ENCODE data around the gene LCE4A.
"Not testable (repeated sequence)": the region's sequence is repeated elsewhere in the genome, so short reads cannot be mapped to it uniquely, and the experiment has no call there.

The LCE4A gene

GRCh38 chr1:152707860-152708259 is at the start of gene LCE4A:
TSS of gene LCE4A (plus strand) at chr1:152708160. CDS start at chr1:152709076, 916 bp downstream.
- no peak for DNase-seq (ENCODE audit: low read depth in 2 of 2)

DNA sequence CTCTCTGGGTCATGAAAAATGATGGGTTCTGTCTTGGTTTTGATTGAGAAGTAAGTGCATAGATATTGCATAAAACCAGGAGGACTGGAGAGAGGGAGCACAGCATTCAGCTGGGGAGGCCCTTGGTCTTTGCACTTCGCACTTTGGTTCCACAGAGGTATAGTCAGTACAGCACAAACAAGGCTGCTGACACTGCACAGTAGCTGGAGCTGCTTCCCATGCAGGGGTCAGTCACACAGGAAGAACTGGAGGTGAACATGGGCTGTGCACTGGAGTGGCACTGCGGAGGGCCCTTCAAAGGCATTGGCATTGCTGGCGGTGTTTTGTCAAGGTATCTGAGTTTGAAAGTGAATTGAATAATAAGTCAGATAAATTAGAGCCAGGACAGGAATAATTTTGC is 49.3 kb upstream of the LCE4A start:
- no peak for DNase-seq (ENCODE audit: low read depth in 2 of 2)

DNA sequence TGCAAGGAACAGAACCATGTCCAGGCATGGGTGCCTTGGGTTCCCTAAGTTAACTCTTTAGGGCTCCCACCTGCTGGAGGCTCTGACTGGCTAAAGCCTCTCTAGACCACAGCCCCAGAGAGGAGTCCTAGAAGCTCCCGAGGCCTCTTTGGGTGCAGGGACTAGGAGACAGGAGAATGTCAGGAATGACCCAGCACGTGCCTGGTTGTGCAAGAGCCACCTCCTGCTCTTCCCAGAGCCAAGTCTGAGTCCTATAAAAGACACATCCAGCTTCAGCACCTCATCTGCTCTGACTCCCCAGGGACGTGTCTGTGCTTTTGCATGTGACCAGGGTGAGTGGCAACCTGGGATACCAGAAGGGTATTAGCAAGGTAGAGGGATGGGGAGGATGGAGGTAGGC is 44.9 kb upstream of the LCE4A start, which contains the start of gene LCE2D:
TSS of gene LCE2D (plus strand) at position 283 of the 400 bp plus-strand sequence. CDS start 726 bp downstream, outside the sequence.
- DNase-seq (ENCODE audit: low read depth in 2 of 2): no peak

- not testable (repeated sequence) for DNase-seq (ENCODE audit: low read depth in 2 of 2)
Measured at GRCh38 chr1:152666171-152666570, 41.8 kb upstream of the LCE4A start.

- DNase-seq (ENCODE audit: low read depth in 2 of 2): no peak
Measured at GRCh38 chr1:152667648-152668047, 40.3 kb upstream of the LCE4A start.

DNA sequence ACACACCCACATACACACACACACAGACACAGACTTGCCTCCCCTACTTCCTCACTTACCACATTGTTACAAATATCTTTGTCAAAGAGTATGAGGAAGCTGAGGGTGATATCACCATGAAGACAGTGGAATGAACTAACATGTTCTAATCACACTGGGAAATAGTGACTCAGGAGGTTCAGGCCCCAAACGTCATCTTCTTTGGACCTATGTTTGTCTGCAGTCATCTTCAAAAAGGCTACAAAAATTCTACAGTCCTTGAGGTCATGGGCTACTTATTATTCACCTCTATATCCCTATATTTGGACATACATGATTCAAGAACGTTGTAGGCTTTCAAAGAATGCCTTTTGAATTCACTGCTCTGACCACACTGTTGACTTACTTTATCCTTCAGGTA is 34.9 kb upstream of the LCE4A start:
- no peak for DNase-seq (ENCODE audit: low read depth in 2 of 2)

GRCh38 chr1:152674983-152675382 is 33.0 kb upstream of the LCE4A start, which contains the start of gene LCE2C:
TSS of gene LCE2C (plus strand) at chr1:152675279. CDS start at chr1:152676016, 737 bp downstream.
- not testable (repeated sequence) for DNase-seq (ENCODE audit: low read depth in 2 of 2)

GRCh38 chr1:152679459-152679858 is 28.5 kb upstream of the LCE4A start:
- no peak for DNase-seq (ENCODE audit: low read depth in 2 of 2)

GRCh38 chr1:152681616-152682015 is 26.3 kb upstream of the LCE4A start:
- DNase-seq (ENCODE audit: low read depth in 2 of 2): no peak

GRCh38 chr1:152683846-152684245 is 24.1 kb upstream of the LCE4A start:
- no peak for DNase-seq (ENCODE audit: low read depth in 2 of 2)

DNA sequence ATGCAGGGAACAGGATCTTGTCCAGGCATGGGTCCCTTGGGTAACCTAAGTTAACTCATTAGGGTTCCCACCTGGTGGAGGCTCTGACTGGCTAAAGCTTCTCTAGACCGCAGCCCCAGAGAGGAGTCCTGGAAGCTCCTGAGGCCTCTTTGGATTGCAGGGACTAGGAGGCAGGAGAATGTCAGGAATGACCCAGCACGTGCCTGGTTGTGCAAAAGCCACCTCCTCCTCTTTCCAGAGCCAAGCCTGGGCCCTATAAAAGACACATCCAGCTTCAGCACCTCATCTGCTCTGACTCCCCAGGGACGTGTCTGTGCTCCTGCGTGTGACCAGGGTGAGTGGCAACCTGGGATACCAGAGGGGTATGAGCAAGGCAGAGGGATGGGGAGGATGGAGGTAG is 22.1 kb upstream of the LCE4A start, which contains the start of gene LCE2B:
TSS of gene LCE2B (plus strand) at position 301 of the 400 bp plus-strand sequence. CDS start 721 bp downstream, outside the sequence.
- DNase-seq (ENCODE audit: low read depth in 2 of 2): not testable (repeated sequence)

- DNase-seq (ENCODE audit: low read depth in 2 of 2): no peak
Measured at GRCh38 chr1:152697701-152698600, 10.0 kb upstream of the LCE4A start, which contains the start of gene LCE2A. TSS of gene LCE2A (plus strand) at chr1:152698345. CDS start at chr1:152698902, 557 bp downstream.

DNA sequence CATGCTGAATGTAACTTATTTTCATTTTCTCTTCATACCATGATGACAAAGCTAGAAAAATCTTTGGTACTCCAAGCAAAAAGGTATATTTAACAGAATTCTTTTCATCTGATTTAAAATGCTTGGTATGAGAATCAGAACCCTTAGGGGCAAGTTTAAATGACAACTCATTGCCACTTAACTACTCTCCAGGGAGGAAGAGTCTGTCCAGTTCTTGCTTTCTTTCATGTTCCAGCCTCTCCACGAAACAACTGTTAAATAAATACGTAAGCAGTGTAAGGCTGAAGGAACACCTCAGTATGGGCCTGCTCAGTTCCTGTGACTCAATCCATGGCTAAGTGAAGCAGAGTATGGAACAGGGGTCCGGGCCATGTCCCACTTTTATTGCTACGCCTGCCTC is 8.2 kb upstream of the LCE4A start:
- no peak for DNase-seq (ENCODE audit: low read depth in 2 of 2)

DNA sequence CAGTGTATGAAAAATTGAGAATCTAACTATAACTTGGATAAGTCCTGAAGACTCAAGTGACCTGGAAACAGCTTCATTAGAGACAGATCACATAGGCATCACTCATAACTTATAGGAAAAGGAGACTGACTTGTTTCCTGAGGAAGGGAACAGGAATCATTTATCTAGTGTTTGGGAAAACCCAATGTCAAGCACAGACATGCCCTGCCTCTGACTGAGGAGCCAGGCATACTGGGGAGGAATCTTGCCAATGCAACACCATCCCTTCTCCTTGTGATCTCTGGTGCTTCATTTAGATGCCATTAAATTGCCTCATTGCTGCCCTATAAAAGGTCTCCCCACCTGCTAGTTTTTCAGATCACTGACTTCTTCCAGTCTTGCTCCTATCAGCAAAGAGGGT is 10.3 kb downstream of the LCE4A start:
- DNase-seq (ENCODE audit: low read depth in 2 of 2): no peak

GRCh38 chr1:152725261-152725660 is 17.3 kb downstream of the LCE4A start:
- DNase-seq (ENCODE audit: low read depth in 2 of 2): no peak

DNA sequence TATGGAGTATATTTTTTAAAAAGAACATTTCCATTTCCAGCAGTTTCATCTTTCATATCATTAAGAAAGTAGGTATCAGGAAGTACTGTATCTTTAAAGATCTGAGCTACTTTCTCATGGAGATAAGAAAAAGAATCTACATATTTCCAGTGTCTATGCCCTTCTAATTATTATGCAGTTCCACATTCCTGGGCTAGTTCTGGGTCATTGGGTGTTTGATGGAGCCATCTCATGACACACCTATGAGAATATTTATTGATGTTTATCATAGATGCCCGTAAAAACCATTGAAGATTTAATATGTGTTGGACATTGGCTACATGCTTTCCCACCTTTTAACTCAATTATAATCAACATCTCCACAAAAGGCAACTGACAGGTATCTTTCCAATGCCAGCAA is 21.0 kb downstream of the LCE4A start:
- DNase-seq (ENCODE audit: low read depth in 2 of 2): no peak

GRCh38 chr1:152735648-152736047 is 27.7 kb downstream of the LCE4A start:
- no peak for DNase-seq (ENCODE audit: low read depth in 2 of 2)

DNA sequence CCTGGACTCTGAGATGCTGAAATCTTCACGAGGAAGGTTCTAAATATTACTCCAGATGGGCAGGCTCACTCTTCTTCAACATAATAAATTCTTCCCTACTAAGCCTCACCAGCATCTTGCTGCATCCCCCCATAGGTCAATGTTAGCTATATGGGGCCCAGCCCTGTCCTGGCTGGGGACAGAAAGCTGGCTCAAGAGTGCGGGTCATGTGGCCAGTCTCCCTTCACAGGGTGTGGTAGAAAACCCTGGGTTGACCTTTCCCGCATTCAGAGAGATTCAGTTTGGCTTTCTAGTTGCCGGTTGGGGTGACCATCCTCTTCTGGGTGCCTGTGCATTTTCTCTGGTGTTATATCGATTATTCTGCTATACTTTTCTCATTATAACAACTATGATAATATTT is 30.0 kb downstream of the LCE4A start:
- DNase-seq (ENCODE audit: low read depth in 2 of 2): no peak

GRCh38 chr1:152739841-152740240 is 31.9 kb downstream of the LCE4A start:
- no peak for DNase-seq (ENCODE audit: low read depth in 2 of 2)

DNA sequence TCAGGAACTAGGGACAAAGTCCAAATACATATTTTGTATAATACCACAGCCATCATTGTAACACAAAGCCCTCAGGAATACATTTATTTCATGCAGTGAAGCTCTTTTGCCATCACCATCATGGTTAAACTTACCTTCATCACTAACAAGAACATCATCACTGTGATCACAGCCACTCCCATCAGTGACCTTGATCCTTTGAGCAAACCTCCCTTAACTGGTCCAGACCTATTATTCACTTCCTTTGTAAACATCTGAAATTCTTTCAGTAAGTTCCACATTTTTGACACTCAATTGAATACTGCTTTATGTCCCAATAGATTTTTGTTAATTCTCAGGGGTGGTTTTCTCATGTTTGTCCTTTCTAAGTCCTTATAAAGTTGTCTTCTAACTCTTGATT is 33.7 kb downstream of the LCE4A start:
- DNase-seq (ENCODE audit: low read depth in 2 of 2): no peak

- DNase-seq (ENCODE audit: low read depth in 2 of 2): no peak
Measured at GRCh38 chr1:152743371-152744145, 35.6 kb downstream of the LCE4A start.

DNA sequence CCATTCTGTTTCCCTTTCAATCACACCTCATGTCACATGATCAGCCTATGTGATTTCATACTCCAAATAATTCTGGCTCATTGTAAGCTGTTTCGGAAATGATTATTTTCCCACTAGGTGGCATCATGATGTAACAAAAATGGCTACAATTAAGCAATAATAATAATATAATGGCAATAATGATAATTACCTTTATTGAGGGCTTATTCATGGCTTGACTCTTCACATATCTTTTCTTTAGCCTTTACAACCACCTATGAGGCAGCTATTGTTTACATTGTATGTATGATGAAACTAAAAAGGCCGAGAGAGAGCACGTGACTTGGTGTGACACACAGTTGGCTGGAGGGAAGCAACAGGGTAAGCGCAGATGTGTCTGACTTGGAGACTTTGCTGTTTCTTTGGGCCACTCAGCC is 37.3 kb downstream of the LCE4A start:
- DNase-seq (ENCODE audit: low read depth in 2 of 2): no peak

Data from stimulated activated CD8-positive, alpha-beta memory T cell treated with anti-CD3 and anti-CD28 coated beads, Interleukin-7, amount 100 ng/mL, for 4 hours (primary cell).